Measurements from ENCODE around the gene TSSC4. TPM values are rescaled to one million over a fixed set of nuclear protein-coding genes. Genes with fewer than 3 reads are reported as not detected.

TSSC4 gene
- total RNA-seq, 1 experiment from 2014 or later = 47.1 TPM

GRCh38 chr11:2423157-2424025 is 22.8 kb downstream of the TSSC4 start:
- no TSS peak for BruUV-seq (replicated peaks)
- DNase-seq (ENCODE audit: low read depth, low spot score) = no peak
- ChIA-PET CTCF (no interaction called here), RAD21 (ENCODE audit: low non-redundant PET in 1 of 2, low total read pairs in 2 of 2, uncharacterized antibody in 2 of 2, unreplicated experiment in 2 of 2) (no interaction called here), POLR2A (no interaction called here)
- TF ChIP-seq CEBPB (IDR thresholded peaks at IDR 0.05; ENCODE audit: low read depth) (no peak), JUND (IDR thresholded peaks at IDR 0.05) (no peak), CBX3 (IDR thresholded peaks at IDR 0.05; ENCODE audit: low read depth) (no peak), EZH2 (IDR thresholded peaks at IDR 0.05) (no peak), FOSL1 (IDR thresholded peaks at IDR 0.05; ENCODE audit: low read depth) (no peak), ZFX (IDR thresholded peaks at IDR 0.05) (no peak), REST (IDR thresholded peaks at IDR 0.05; ENCODE audit: low read depth) (no peak), ZNF274 (IDR thresholded peaks at IDR 0.05; ENCODE audit: low read depth, low read length) (no peak), EZH2phosphoT487 (IDR thresholded peaks at IDR 0.05; ENCODE audit: borderline replicate concordance) (no peak)
- Histone ChIP-seq H3K4me3 (replicated peaks in 1 of 2; ENCODE audit: low read depth in 1 of 2, low read length in 2 of 2) (no peak overlapping the region), H3K79me2 (ENCODE audit: insufficient read depth, low read length) (no peaks in the 10 kb centered on the region), H3K4me2 (ENCODE audit: low read length) (no peak overlapping the region), H4K20me1 (ENCODE audit: insufficient read depth) (no peaks in the 10 kb centered on the region), H3K36me3 (ENCODE audit: control insufficient read depth in 1 of 2, insufficient read depth in 2 of 2, low read length in 2 of 2) (no peaks in the 10 kb centered on the region), H3K9me3 (ENCODE audit: control insufficient read depth in 1 of 2, insufficient read depth in 1 of 2, low read depth in 1 of 2, low read length in 2 of 2) (no peaks in the 10 kb centered on the region), H3K27me3 (ENCODE audit: insufficient read depth, low read length) (no peaks in the 10 kb centered on the region), H3K9me2 (ENCODE audit: insufficient read depth) (no peaks in the 10 kb centered on the region), H3K9ac (ENCODE audit: low read length) (no peak overlapping the region), H2AFZ (ENCODE audit: low read depth, low read length, poor library complexity, severe bottlenecking) (no peak overlapping the region), H3K27ac (ENCODE audit: low read depth, low read length) (no peak overlapping the region), H3K4me1 (ENCODE audit: control insufficient read depth in 1 of 2, insufficient read depth in 2 of 2, low read length in 2 of 2) (peaks cover 0 to 13% of the 10 kb centered on the region in 2 experiments; a peak in 2 of 4 replicates)
- intact Hi-C loops (cut with micrococcal nuclease) = no loop called here
- no peak for ATAC-seq

Measured in HCT116 (cell line).